ENCODE data around the gene OCA2.

GRCh38 chr15:28019594-28020309, 79.4 kb downstream of the OCA2 start:
- TF ChIP-seq CTCF (conservative IDR thresholded peaks at IDR 0.05; ENCODE audit: low read length): no peak
- no peak for TF ChIP-seq EZH2phosphoT487 (IDR thresholded peaks at IDR 0.05; ENCODE audit: borderline replicate concordance, low read depth, low read length)
